ENCODE measurements around the gene CDC14B.

- TF ChIP-seq CTCF (conservative IDR thresholded peaks at IDR 0.05; ENCODE audit: low read length) (no peak), EZH2phosphoT487 (IDR thresholded peaks at IDR 0.05; ENCODE audit: borderline replicate concordance) (no peak)
Measured at GRCh38 chr9:96501633-96502538, 117.8 kb downstream of the CDC14B start.

All from Loucy (cell line).